Fibroblast of lung (primary cell): ENCODE results near the gene VANGL2. TPM values are rescaled to one million over a fixed set of nuclear protein-coding genes. Genes with fewer than 3 reads are reported as not detected.

Experiments used
- DNase-seq, 2 donors: peaks; one replicate each; pipeline versions ENCODE4 v3.0.0 to v3.0.0-alpha.2; 2010; ENCODE audit warnings: low read depth in 2 of 2
- H2AFZ ChIP-seq: 2 replicates; pipeline ENCODE4 v1.5.1; 2012; ENCODE audit warnings: low read length, control low read depth, inconsistent platforms
- H3K27ac ChIP-seq: 2 replicates; pipeline ENCODE4 v1.5.1; 2011; ENCODE audit warnings: low read length, control low read depth; ENCODE audit not compliant: insufficient read depth
- H3K27me3 ChIP-seq: 2 replicates; pipeline ENCODE4 v1.5.1; 2011; ENCODE audit warnings: mild to moderate bottlenecking, low read length; ENCODE audit not compliant: control insufficient read depth, insufficient read depth
- H3K36me3 ChIP-seq: 2 replicates; pipeline ENCODE4 v1.5.1; 2011; ENCODE audit warnings: low read length; ENCODE audit not compliant: control insufficient read depth, insufficient read depth
- H3K4me1 ChIP-seq: 2 replicates; pipeline ENCODE4 v1.5.1; 2011; ENCODE audit warnings: low read length; ENCODE audit not compliant: control insufficient read depth, insufficient read depth; ENCODE audit errors: extremely low read depth
- H3K4me2 ChIP-seq: 2 replicates; pipeline ENCODE4 v1.5.1; 2011; ENCODE audit warnings: low read length, control low read depth; ENCODE audit not compliant: insufficient read depth; ENCODE audit errors: extremely low read depth
- H3K4me3 ChIP-seq, 4 experiments: fragments of 200-600 bp in 1 of 4; sonication (generic) in 1 of 4; replicated peaks in 1 of 4; 2 replicates each; pipeline ENCODE4 v1.5.1; 2011 to 2016; ENCODE audit warnings: low read length in 4 of 4, low read depth in 3 of 4, mild to moderate bottlenecking in 3 of 4, control low read depth in 2 of 4, inconsistent platforms in 1 of 4, mixed read lengths in 1 of 4; ENCODE audit not compliant: insufficient read depth in 1 of 4; ENCODE audit errors: control extremely low read depth in 1 of 4
- H3K79me2 ChIP-seq: 2 replicates; pipeline ENCODE4 v1.5.1; 2012; ENCODE audit warnings: mild to moderate bottlenecking, low read length, inconsistent platforms; ENCODE audit not compliant: control insufficient read depth, insufficient read depth
- H3K9ac ChIP-seq: 2 replicates; pipeline ENCODE4 v1.5.1; 2011; ENCODE audit warnings: mild to moderate bottlenecking, low read length, control low read depth; ENCODE audit not compliant: insufficient read depth
- H3K9me3 ChIP-seq: 2 replicates; pipeline ENCODE4 v1.5.1; 2012; ENCODE audit warnings: low read depth, low read length; ENCODE audit not compliant: control insufficient read depth, insufficient read depth
- H4K20me1 ChIP-seq: 2 replicates; pipeline ENCODE4 v1.5.1; 2011; ENCODE audit warnings: low read length; ENCODE audit not compliant: control insufficient read depth, insufficient read depth; ENCODE audit errors: extremely low read depth
- CTCF ChIP-seq, 2 donors: IDR thresholded peaks in 1 of 2; conservative IDR thresholded peaks in 1 of 2; 1 replicate in 1 of 2; 2 replicates in 1 of 2; pipeline ENCODE4 v1.5.1; 2011 to 2012; ENCODE audit warnings: low read length in 2 of 2, control low read depth in 1 of 2, inconsistent platforms in 1 of 2, low read depth in 1 of 2, mild to moderate bottlenecking in 1 of 2
- EZH2 ChIP-seq: IDR thresholded peaks from 2 replicates; pipeline ENCODE4 v1.5.1; 2012; ENCODE audit warnings: low read length, control low read depth, mild to moderate bottlenecking; ENCODE audit errors: missing control alignments
- polyA plus RNA-seq, 2 donors: library from polyadenylated mRNA; depleted of rRNA in 1 of 2; stranded (reverse) in 1 of 2; unstranded in 1 of 2; fragments of >200 nt; gene quantifications; 2 replicates each; pipeline ENCODE4 v1.2.1, GENCODE V29; 2011 to 2012; ENCODE audit warnings: missing spikeins in 1 of 2
- total RNA-seq: library from RNA; depleted of rRNA; stranded (reverse); fragments of >200 nt; gene quantifications from 2 replicates; pipeline ENCODE4 v1.2.1, GENCODE V29; 2014

Gene VANGL2
- total and polyA plus RNA-seq, 2 donors (not counting 1 experiment from before 2014, with no cell fraction given) = 0.01 TPM; not detected in 1

DNA sequence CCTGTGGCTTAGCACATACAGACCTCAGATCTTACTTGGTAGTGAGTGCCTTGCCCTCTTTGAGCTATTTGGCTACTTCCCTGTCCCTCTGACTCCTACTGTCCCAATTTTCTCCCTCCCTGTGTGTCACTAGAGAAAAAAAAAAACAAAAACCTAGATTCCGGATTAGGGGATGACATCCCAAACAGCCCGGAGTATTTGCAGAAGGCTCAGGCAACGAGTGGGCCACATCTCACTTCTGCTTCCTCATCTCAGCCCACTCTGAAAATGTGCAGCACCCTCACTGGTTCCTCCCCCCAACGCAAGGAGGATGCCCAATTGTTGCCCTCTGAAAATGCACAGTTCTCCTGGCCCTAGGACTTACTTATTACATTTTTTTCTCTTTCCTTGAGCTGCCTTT is 28.6 kb upstream of the VANGL2 start:
- H3K4me3 ChIP-seq = no peak overlapping the region
- TF ChIP-seq CTCF (conservative IDR thresholded peaks at IDR 0.05 in 1 of 2, IDR thresholded peaks at IDR 0.05 in 1 of 2; ENCODE audit: low read depth in 1 of 2, low read length in 2 of 2) (no peak), EZH2 (no peak)
- H3K4me1 ChIP-seq = no peaks in the 10 kb centered on the region
- no peak overlapping the region for H3K27ac ChIP-seq
- H3K9me3 ChIP-seq = no peaks in the 10 kb centered on the region
- no peak for DNase-seq
- no peak overlapping the region for H2AFZ ChIP-seq
- no peaks in the 10 kb centered on the region for H3K36me3 ChIP-seq
- no peaks in the 10 kb centered on the region for H3K79me2 ChIP-seq
- no peaks in the 10 kb centered on the region for H4K20me1 ChIP-seq
- no peak overlapping the region for H3K9ac ChIP-seq
- no peak overlapping the region for H3K4me2 ChIP-seq
- no peaks in the 10 kb centered on the region for H3K27me3 ChIP-seq

GRCh38 chr1:160373696-160374095 is 26.7 kb upstream of the VANGL2 start:
- Histone ChIP-seq H3K27ac (no peak overlapping the region), H3K79me2 (no peaks in the 10 kb centered on the region), H2AFZ (no peak overlapping the region), H3K9ac (no peak overlapping the region), H4K20me1 (no peaks in the 10 kb centered on the region), H3K9me3 (no peaks in the 10 kb centered on the region), H3K4me3 (no peak overlapping the region), H3K27me3 (peaks cover 2% of the 10 kb centered on the region), H3K4me1 (no peaks in the 10 kb centered on the region), H3K36me3 (no peaks in the 10 kb centered on the region), H3K4me2 (no peak overlapping the region)
- DNase-seq = peak in 1 of 2 donors; percentile 3
- no peak for TF ChIP-seq EZH2
- TF ChIP-seq CTCF (conservative IDR thresholded peaks at IDR 0.05 in 1 of 2, IDR thresholded peaks at IDR 0.05 in 1 of 2; ENCODE audit: low read depth in 1 of 2, low read length in 2 of 2) = no peak

- no peaks in the 10 kb centered on the region for H3K4me1 ChIP-seq
- H3K27me3 ChIP-seq = peaks cover 2% of the 10 kb centered on the region
- H3K36me3 ChIP-seq = no peaks in the 10 kb centered on the region
- H3K4me3 ChIP-seq = no peak overlapping the region
- no peak overlapping the region for H3K27ac ChIP-seq
- H3K9ac ChIP-seq = no peak overlapping the region
- no peaks in the 10 kb centered on the region for H3K79me2 ChIP-seq
- no peaks in the 10 kb centered on the region for H4K20me1 ChIP-seq
- no peak for DNase-seq
- no peaks in the 10 kb centered on the region for H3K9me3 ChIP-seq
- no peak overlapping the region for H2AFZ ChIP-seq
- H3K4me2 ChIP-seq = no peak overlapping the region
- TF ChIP-seq EZH2 (no peak), CTCF (conservative IDR thresholded peaks at IDR 0.05 in 1 of 2, IDR thresholded peaks at IDR 0.05 in 1 of 2; ENCODE audit: low read depth in 1 of 2, low read length in 2 of 2) (no peak)
Observed at GRCh38 chr1:160374306-160375110, 25.9 kb upstream of the VANGL2 start.
